OCI-LY1 (cell line): ENCODE data around the gene BABAM2.

Experiments used
- H2AFZ ChIP-seq: fragments of 200-600 bp; sonication (generic), shearing (Covaris generic); 2 replicates; pipeline ENCODE4 v1.6.0; 2014; ENCODE audit warnings: antibody characterized with exemption, mild to moderate bottlenecking, low read length
- H3F3A ChIP-seq: fragments of 200-600 bp; sonication (generic), shearing (Covaris generic); 2 replicates; pipeline ENCODE4 v1.6.0; 2014; ENCODE audit warnings: mild to moderate bottlenecking, antibody characterized with exemption, low read length, moderate library complexity; ENCODE audit not compliant: insufficient read depth
- H3K27ac ChIP-seq: fragments of 200-600 bp; sonication (generic); 2 replicates; pipeline ENCODE4 v1.5.1; 2014; ENCODE audit warnings: low read length, mixed run types, mild to moderate bottlenecking, low read depth; ENCODE audit not compliant: poor library complexity, severe bottlenecking
- H3K27me3 ChIP-seq: fragments of 200-600 bp; sonication (generic); 2 replicates; pipeline ENCODE4 v1.6.0; 2014; ENCODE audit warnings: antibody characterized with exemption, mild to moderate bottlenecking, low read length, moderate library complexity; ENCODE audit not compliant: insufficient read depth
- H3K36me3 ChIP-seq: fragments of 200-600 bp; sonication (generic); 2 replicates; pipeline ENCODE4 v1.6.1; 2014; ENCODE audit warnings: mild to moderate bottlenecking, antibody characterized with exemption, low read length, moderate library complexity, mixed read lengths; ENCODE audit not compliant: insufficient read depth
- H3K4me1 ChIP-seq: fragments of 200-600 bp; sonication (generic); 2 replicates; pipeline ENCODE4 v1.5.1; 2014; ENCODE audit warnings: mild to moderate bottlenecking, low read length, moderate library complexity; ENCODE audit not compliant: insufficient read depth, severe bottlenecking
- H3K4me2 ChIP-seq: fragments of 200-600 bp; sonication (generic), shearing (Covaris generic); 2 replicates; pipeline ENCODE4 v1.6.1; 2014; ENCODE audit warnings: low read length
- H3K4me3 ChIP-seq: fragments of 200-600 bp; sonication (generic); 2 replicates; pipeline ENCODE4 v1.5.1; 2014; ENCODE audit warnings: low read length, low read depth, mild to moderate bottlenecking, mixed read lengths; ENCODE audit not compliant: poor library complexity, severe bottlenecking
- H3K79me2 ChIP-seq: fragments of 200-600 bp; shearing (Covaris generic); 2 replicates; pipeline ENCODE4 v1.6.1; 2016; ENCODE audit warnings: mixed run types, low read length, mixed read lengths; ENCODE audit not compliant: insufficient read depth
- H3K9ac ChIP-seq: fragments of 200-600 bp; sonication (generic), shearing (Covaris generic); 2 replicates; pipeline ENCODE4 v1.6.1; 2014; ENCODE audit warnings: mild to moderate bottlenecking, low read length, mixed read lengths
- H3K9me2 ChIP-seq: fragments of 200-600 bp; sonication (generic), shearing (Covaris generic); 2 replicates; pipeline ENCODE4 v1.6.1; 2014; ENCODE audit warnings: low read depth, mild to moderate bottlenecking, low read length, mixed read lengths
- H3K9me3 ChIP-seq: fragments of 200-600 bp; shearing (Covaris generic); 2 replicates; pipeline ENCODE4 v1.6.1; 2014; ENCODE audit warnings: low read length, mixed read lengths
- H4K20me1 ChIP-seq: fragments of 200-600 bp; sonication (generic), shearing (Covaris generic); 2 replicates; pipeline ENCODE4 v1.6.0; 2016; ENCODE audit warnings: mild to moderate bottlenecking, low read length; ENCODE audit not compliant: insufficient read depth
- EZH2 ChIP-seq: fragments of 200-600 bp; sonication (generic), shearing (Covaris generic); IDR thresholded peaks from 2 replicates; pipeline ENCODE4 v1.8.0; 2017; ENCODE audit warnings: borderline replicate concordance, mixed run types, mild to moderate bottlenecking, antibody characterized with exemption, low read length, moderate library complexity, mixed read lengths
- TF ChIP-seq, protein P1 (sequence below): fragments of 200-600 bp; sonication (generic), shearing (Covaris generic); IDR thresholded peaks from 2 replicates; pipeline ENCODE4 v1.5.1; 2017; ENCODE audit warnings: mild to moderate bottlenecking, antibody characterized with exemption, low read length, moderate library complexity, mixed read lengths

Gene BABAM2

DNA sequence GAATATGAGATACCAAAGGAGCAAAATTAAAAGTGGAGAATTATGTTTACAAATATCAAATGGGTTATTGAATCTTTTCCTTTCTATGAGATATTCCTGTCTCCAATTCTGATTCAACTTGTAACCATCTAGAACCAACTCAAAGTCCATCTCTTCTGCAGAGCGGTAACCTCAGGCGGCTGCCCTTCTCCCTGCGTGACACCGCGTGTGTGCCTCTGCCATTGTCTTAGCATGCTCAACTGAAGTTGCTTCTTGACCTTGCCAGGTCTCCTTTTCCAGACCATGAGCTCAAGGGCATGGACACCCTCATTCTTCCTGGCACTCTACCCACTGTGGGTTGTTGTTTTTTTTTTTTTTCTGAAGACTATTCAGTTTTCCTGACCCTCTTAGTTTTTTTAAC, 398.1 kb downstream of the BABAM2 start:
- no peak overlapping the region for H3K9ac ChIP-seq
- no peaks in the 10 kb centered on the region for H4K20me1 ChIP-seq
- no peaks in the 10 kb centered on the region for H3K36me3 ChIP-seq
- H3K9me2 ChIP-seq, result no peaks in the 10 kb centered on the region
- no peak overlapping the region for H3K27ac ChIP-seq
- no peak overlapping the region for H2AFZ ChIP-seq
- H3K4me1 ChIP-seq, result no peaks in the 10 kb centered on the region
- H3K9me3 ChIP-seq, result no peaks in the 10 kb centered on the region
- no peaks in the 10 kb centered on the region for H3K27me3 ChIP-seq
- H3K4me2 ChIP-seq, result no peak overlapping the region
- H3F3A ChIP-seq, result no peaks in the 10 kb centered on the region
- no peak overlapping the region for H3K4me3 ChIP-seq
- H3K79me2 ChIP-seq, result no peaks in the 10 kb centered on the region
- TF ChIP-seq EZH2, result no peak
- TF ChIP-seq, protein P1, sequence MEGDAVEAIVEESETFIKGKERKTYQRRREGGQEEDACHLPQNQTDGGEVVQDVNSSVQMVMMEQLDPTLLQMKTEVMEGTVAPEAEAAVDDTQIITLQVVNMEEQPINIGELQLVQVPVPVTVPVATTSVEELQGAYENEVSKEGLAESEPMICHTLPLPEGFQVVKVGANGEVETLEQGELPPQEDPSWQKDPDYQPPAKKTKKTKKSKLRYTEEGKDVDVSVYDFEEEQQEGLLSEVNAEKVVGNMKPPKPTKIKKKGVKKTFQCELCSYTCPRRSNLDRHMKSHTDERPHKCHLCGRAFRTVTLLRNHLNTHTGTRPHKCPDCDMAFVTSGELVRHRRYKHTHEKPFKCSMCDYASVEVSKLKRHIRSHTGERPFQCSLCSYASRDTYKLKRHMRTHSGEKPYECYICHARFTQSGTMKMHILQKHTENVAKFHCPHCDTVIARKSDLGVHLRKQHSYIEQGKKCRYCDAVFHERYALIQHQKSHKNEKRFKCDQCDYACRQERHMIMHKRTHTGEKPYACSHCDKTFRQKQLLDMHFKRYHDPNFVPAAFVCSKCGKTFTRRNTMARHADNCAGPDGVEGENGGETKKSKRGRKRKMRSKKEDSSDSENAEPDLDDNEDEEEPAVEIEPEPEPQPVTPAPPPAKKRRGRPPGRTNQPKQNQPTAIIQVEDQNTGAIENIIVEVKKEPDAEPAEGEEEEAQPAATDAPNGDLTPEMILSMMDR, result no peak

DNA sequence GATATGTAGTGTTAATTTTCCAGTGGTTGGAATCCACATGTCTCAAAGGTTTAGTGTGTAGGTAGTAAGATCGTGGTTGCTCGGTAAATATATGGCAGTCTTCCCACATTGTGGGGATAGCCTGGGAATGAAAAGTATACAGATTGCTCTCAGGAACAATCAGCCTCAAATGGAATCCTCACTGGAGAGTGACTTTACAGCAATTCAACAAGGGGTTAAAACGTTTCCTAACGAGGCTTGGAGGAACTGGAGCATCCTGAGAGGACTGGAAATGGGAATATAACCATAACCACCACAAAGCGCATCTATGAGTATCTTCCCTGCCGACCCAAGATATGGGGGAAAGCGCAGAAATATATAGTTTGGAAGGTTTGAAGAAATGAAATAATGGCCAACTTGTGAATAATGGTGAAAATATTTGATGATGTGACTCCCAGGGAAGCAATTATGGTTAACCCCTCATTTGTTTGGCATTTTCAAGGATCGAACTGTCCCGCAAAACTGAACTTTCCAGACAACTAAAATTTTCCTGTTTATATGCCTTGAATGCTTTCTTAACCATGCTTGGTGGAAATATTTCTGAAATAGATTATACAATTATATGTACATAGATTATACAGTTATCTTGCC, 401.4 kb downstream of the BABAM2 start:
- no peak overlapping the region for H3K4me3 ChIP-seq
- H4K20me1 ChIP-seq, result no peaks in the 10 kb centered on the region
- no peak overlapping the region for H3K9ac ChIP-seq
- no peaks in the 10 kb centered on the region for H3K4me1 ChIP-seq
- no peaks in the 10 kb centered on the region for H3K9me2 ChIP-seq
- no peaks in the 10 kb centered on the region for H3K79me2 ChIP-seq
- no peaks in the 10 kb centered on the region for H3K9me3 ChIP-seq
- no peak overlapping the region for H2AFZ ChIP-seq
- H3K27me3 ChIP-seq, result no peaks in the 10 kb centered on the region
- no peak overlapping the region for H3K4me2 ChIP-seq
- H3K36me3 ChIP-seq, result no peaks in the 10 kb centered on the region
- no peak for TF ChIP-seq EZH2
- TF ChIP-seq, protein P1, result no peak
- H3F3A ChIP-seq, result no peaks in the 10 kb centered on the region
- no peak overlapping the region for H3K27ac ChIP-seq

DNA sequence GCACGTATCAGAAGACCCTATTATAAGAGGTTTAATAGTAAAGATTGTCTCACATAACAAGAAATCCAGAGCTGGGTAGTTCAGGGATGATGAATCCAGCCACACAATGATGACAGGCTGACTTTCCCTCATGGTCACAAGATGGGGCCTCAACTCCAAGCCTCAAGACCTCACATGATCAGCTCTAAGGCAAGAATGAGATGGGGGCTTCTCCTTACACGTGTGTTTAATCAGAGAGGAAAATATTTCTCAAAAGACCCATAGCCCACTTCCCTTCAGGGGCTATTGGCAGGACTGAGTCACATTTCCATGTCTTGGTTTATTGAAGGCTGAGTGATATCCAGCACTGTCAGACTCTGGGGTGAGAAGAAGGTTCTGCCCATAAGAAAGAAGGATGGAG, 402.0 kb downstream of the BABAM2 start:
- Histone ChIP-seq H3K4me1 (no peaks in the 10 kb centered on the region), H3K79me2 (no peaks in the 10 kb centered on the region), H3K36me3 (no peaks in the 10 kb centered on the region), H4K20me1 (no peaks in the 10 kb centered on the region), H3K9me3 (no peaks in the 10 kb centered on the region), H3K27ac (no peak overlapping the region), H3K4me3 (no peak overlapping the region), H3K9ac (no peak overlapping the region), H3F3A (no peaks in the 10 kb centered on the region), H3K4me2 (no peak overlapping the region), H3K9me2 (no peaks in the 10 kb centered on the region), H3K27me3 (no peaks in the 10 kb centered on the region), H2AFZ (no peak overlapping the region)
- TF ChIP-seq EZH2, result no peak
- TF ChIP-seq, protein P1, result no peak
